Measurements from ENCODE around the gene TMED8. TPM values are rescaled to one million over a fixed set of nuclear protein-coding genes. Genes with fewer than 3 reads are reported as not detected.
"Not testable (repeated sequence)": the region's sequence is repeated elsewhere in the genome, so short reads cannot be mapped to it uniquely, and the experiment has no call there.

Gene TMED8
- total RNA-seq, 1 donor from 2014 or later = 10.7 TPM

GRCh38 chr14:77369285-77369684 is 7.6 kb downstream of the TMED8 start:
- DNase-seq (ENCODE audit: extremely low read depth, low read depth, low spot score) = no peak

GRCh38 chr14:77364146-77364545 is 12.7 kb downstream of the TMED8 start:
- DNase-seq (ENCODE audit: extremely low read depth, low read depth, low spot score) = no peak

- DNase-seq (ENCODE audit: extremely low read depth, low read depth, low spot score) = no peak
Measured at GRCh38 chr14:77359626-77360025, 17.3 kb downstream of the TMED8 start.

GRCh38 chr14:77356899-77357298 is 20.0 kb downstream of the TMED8 start:
- no peak for DNase-seq (ENCODE audit: extremely low read depth, low read depth, low spot score)

GRCh38 chr14:77355811-77356210 is 21.1 kb downstream of the TMED8 start:
- no peak for DNase-seq (ENCODE audit: extremely low read depth, low read depth, low spot score)

GRCh38 chr14:77353469-77354141 is 23.3 kb downstream of the TMED8 start:
- no peak for DNase-seq (ENCODE audit: extremely low read depth, low read depth, low spot score)

- no peak for DNase-seq (ENCODE audit: extremely low read depth, low read depth, low spot score)
Measured at GRCh38 chr14:77347751-77348150, 29.1 kb downstream of the TMED8 start.

- no peak for DNase-seq (ENCODE audit: extremely low read depth, low read depth, low spot score)
Measured at GRCh38 chr14:77346495-77346894, 30.4 kb downstream of the TMED8 start.

- no peak for DNase-seq (ENCODE audit: extremely low read depth, low read depth, low spot score)
Measured at GRCh38 chr14:77344377-77344996, 32.4 kb downstream of the TMED8 start.

GRCh38 chr14:77343662-77344061 is 33.2 kb downstream of the TMED8 start:
- no peak for DNase-seq (ENCODE audit: extremely low read depth, low read depth, low spot score)

- DNase-seq (ENCODE audit: extremely low read depth, low read depth, low spot score) = no peak
Measured at GRCh38 chr14:77342726-77343397, 34.0 kb downstream of the TMED8 start.

- DNase-seq (ENCODE audit: extremely low read depth, low read depth, low spot score) = no peak
Measured at GRCh38 chr14:77340389-77340788, 36.5 kb downstream of the TMED8 start.

GRCh38 chr14:77339407-77339806 is 37.5 kb downstream of the TMED8 start:
- no peak for DNase-seq (ENCODE audit: extremely low read depth, low read depth, low spot score)

GRCh38 chr14:77338302-77338701 is 38.6 kb downstream of the TMED8 start:
- no peak for DNase-seq (ENCODE audit: extremely low read depth, low read depth, low spot score)

- no peak for DNase-seq (ENCODE audit: extremely low read depth, low read depth, low spot score)
Measured at GRCh38 chr14:77337880-77338279, 39.0 kb downstream of the TMED8 start.

GRCh38 chr14:77337255-77337654 is 39.6 kb downstream of the TMED8 start:
- not testable (repeated sequence) for DNase-seq (ENCODE audit: extremely low read depth, low read depth, low spot score)

GRCh38 chr14:77335576-77335975 is 41.3 kb downstream of the TMED8 start:
- DNase-seq (ENCODE audit: extremely low read depth, low read depth, low spot score) = no peak

GRCh38 chr14:77329872-77330271 is 47.0 kb downstream of the TMED8 start:
- DNase-seq (ENCODE audit: extremely low read depth, low read depth, low spot score) = no peak

GRCh38 chr14:77327111-77327510 is 49.8 kb downstream of the TMED8 start:
- no peak for DNase-seq (ENCODE audit: extremely low read depth, low read depth, low spot score)

- DNase-seq (ENCODE audit: extremely low read depth, low read depth, low spot score) = no peak
Measured at GRCh38 chr14:77325746-77326094, 51.2 kb downstream of the TMED8 start.

- no peak for DNase-seq (ENCODE audit: extremely low read depth, low read depth, low spot score)
Measured at GRCh38 chr14:77324816-77325745, 51.8 kb downstream of the TMED8 start.

All from glomerular endothelial cell (primary cell).